Osteoblast (primary cell): ENCODE data around the gene SEMA3B. TPM values are rescaled to one million over a fixed set of nuclear protein-coding genes. Genes with fewer than 3 reads are reported as not detected.
"Not testable (repeated sequence)": the region's sequence is repeated elsewhere in the genome, so short reads cannot be mapped to it uniquely, and the experiment has no call there.

Source experiments
- DNase-seq: peaks from one replicate; pipeline ENCODE4 v3.0.0; 2011; ENCODE audit warnings: low spot score, mixed read lengths; ENCODE audit not compliant: insufficient read length; ENCODE audit errors: missing footprints
- H2AFZ ChIP-seq: 2 replicates; pipeline ENCODE4 v1.6.0; 2011; ENCODE audit warnings: mild to moderate bottlenecking, low read length
- H3K27ac ChIP-seq: 2 replicates; pipeline ENCODE4 v1.5.1; 2011; ENCODE audit warnings: mild to moderate bottlenecking, low read depth, low read length, moderate library complexity
- H3K27me3 ChIP-seq: 2 replicates; pipeline ENCODE4 v1.6.0; 2012; ENCODE audit warnings: mild to moderate bottlenecking, control low read depth, inconsistent platforms, low read length, moderate library complexity; ENCODE audit not compliant: insufficient read depth
- H3K36me3 ChIP-seq: 2 replicates; pipeline ENCODE4 v1.5.1; 2011; ENCODE audit warnings: mild to moderate bottlenecking, low read length, control low read depth, moderate library complexity; ENCODE audit not compliant: insufficient read depth
- H3K4me1 ChIP-seq: 2 replicates; pipeline ENCODE4 v1.5.1; 2011; ENCODE audit warnings: mild to moderate bottlenecking, low read length, control low read depth, moderate library complexity; ENCODE audit not compliant: insufficient read depth
- H3K4me2 ChIP-seq: 2 replicates; pipeline ENCODE4 v1.6.0; 2011; ENCODE audit warnings: mild to moderate bottlenecking, low read length; ENCODE audit not compliant: insufficient read depth
- H3K4me3 ChIP-seq: fragments of 200-600 bp; sonication (generic); 3 replicates; pipeline ENCODE4 v1.5.1; 2012; ENCODE audit warnings: mild to moderate bottlenecking, low read length, inconsistent platforms; ENCODE audit not compliant: insufficient read depth
- H3K79me2 ChIP-seq: 2 replicates; pipeline ENCODE4 v1.6.0; 2012; ENCODE audit warnings: mild to moderate bottlenecking, low read length, control low read depth, inconsistent platforms; ENCODE audit not compliant: insufficient read depth
- H3K9me3 ChIP-seq: 2 replicates; pipeline ENCODE4 v1.5.1; 2011; ENCODE audit warnings: low read depth, low read length, control low read depth
- H4K20me1 ChIP-seq: 2 replicates; pipeline ENCODE4 v1.6.0; 2012; ENCODE audit warnings: mild to moderate bottlenecking, low read length, control low read depth; ENCODE audit not compliant: insufficient read depth
- CTCF ChIP-seq: IDR thresholded peaks from 2 replicates; pipeline ENCODE4 v1.5.1; 2011; ENCODE audit warnings: mild to moderate bottlenecking, low read depth, low read length, moderate library complexity; ENCODE audit errors: extremely low read depth
- total RNA-seq: library from RNA; depleted of rRNA; stranded (reverse); fragments of >200 nt; gene quantifications from 2 replicates; pipeline ENCODE4 v1.2.3, GENCODE V29; 2012

The SEMA3B gene
- total RNA-seq, 1 donor: 10.1 TPM

DNA sequence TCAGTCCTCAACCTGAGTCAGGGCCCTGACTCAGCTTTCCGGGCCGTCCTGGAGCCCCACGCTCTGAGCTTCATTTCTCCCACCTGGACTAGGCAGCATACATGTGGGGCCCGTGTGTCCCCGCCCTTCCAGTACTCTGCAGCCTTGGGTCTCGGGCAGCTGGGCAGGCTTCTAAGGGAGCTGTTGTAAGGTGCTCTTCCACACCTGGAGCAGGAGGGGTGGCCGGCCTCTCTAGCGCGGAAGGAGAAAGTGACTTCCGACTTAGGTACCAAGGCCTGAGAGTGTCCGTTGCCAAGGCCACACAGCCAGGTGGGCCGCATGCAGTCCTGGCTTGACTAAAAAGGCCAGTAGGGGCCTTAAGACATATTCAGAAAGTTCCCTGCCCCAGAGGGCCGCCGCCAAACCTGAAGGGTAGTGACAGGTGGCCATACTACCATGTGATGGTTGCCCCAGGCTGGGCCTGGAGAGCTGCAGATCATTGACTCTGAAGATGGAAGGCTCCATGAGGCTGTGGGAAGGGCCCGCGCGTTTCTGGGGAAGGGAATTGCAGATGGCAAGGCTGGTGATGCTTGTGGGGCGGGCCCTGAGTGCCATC, 9.4 kb upstream of the SEMA3B start:
- H3K4me3 ChIP-seq: no peak overlapping the region

GRCh38 chr3:50260027-50260941, 8.7 kb upstream of the SEMA3B start:
- no peak overlapping the region for H2AFZ ChIP-seq
- H3K27me3 ChIP-seq: no peaks in the 10 kb centered on the region
- DNase-seq: peak; percentile 100
- H3K79me2 ChIP-seq: peaks cover 25% of the 10 kb centered on the region
- H3K9me3 ChIP-seq: no peaks in the 10 kb centered on the region
- peaks cover 29% of the 10 kb centered on the region for H3K4me1 ChIP-seq
- H3K4me3 ChIP-seq: peak overlapping the region; percentile 66
- peak overlapping the region; percentile 65 for H3K27ac ChIP-seq
- peak overlapping the region; percentile 85 for H3K4me2 ChIP-seq
- H3K36me3 ChIP-seq: peaks cover 39% of the 10 kb centered on the region
- peak; percentile 75 for TF ChIP-seq CTCF
- H4K20me1 ChIP-seq: peaks cover 16% of the 10 kb centered on the region

More for the DNA sequence above, 9.4 kb upstream of the SEMA3B start:
- peak overlapping the region; percentile 85 for H3K4me2 ChIP-seq
- no peak overlapping the region for H2AFZ ChIP-seq
- H3K9me3 ChIP-seq: no peaks in the 10 kb centered on the region
- H3K4me1 ChIP-seq: peaks cover 29% of the 10 kb centered on the region
- H3K27me3 ChIP-seq: no peaks in the 10 kb centered on the region
- peaks cover 45% of the 10 kb centered on the region for H3K36me3 ChIP-seq
- no peak for TF ChIP-seq CTCF
- H4K20me1 ChIP-seq: peaks cover 23% of the 10 kb centered on the region
- H3K79me2 ChIP-seq: peaks cover 33% of the 10 kb centered on the region
- DNase-seq: peak; percentile 88
- H3K27ac ChIP-seq: peak overlapping the region; percentile 65

- no peak for TF ChIP-seq CTCF
- Histone ChIP-seq H3K4me1 (peaks cover 30% of the 10 kb centered on the region), H3K27ac (peak overlapping the region; percentile 65)
Measured at GRCh38 chr3:50260942-50261441, 8.0 kb upstream of the SEMA3B start.

DNA sequence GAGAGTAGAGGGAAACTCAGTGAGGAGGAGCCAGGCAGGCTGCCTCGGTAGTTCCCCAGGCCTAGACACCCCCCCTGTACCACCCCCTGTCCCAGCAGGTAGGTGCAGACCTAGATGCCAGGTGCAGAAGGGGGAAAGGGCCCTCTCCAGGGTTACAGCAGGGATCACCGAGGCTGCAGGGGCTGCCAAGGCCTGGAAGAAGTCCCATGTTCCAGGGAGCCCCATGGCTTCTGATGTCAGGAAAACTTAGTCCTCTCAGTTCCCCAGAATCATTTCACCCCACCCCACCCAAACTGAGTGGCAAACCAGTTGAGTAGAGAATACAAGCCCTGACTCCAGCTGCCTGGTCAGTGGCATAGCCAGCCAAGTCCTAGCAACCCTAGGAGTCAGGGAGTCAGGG, 7.4 kb upstream of the SEMA3B start:
- no peaks in the 10 kb centered on the region for H3K9me3 ChIP-seq
- no peak for TF ChIP-seq CTCF
- peaks cover 30% of the 10 kb centered on the region for H3K36me3 ChIP-seq
- H3K27me3 ChIP-seq: no peaks in the 10 kb centered on the region
- no peak for DNase-seq
- no peak overlapping the region for H3K4me3 ChIP-seq
- H3K4me1 ChIP-seq: peaks cover 30% of the 10 kb centered on the region
- H4K20me1 ChIP-seq: peaks cover 8% of the 10 kb centered on the region
- no peak overlapping the region for H3K27ac ChIP-seq
- H2AFZ ChIP-seq: no peak overlapping the region
- H3K4me2 ChIP-seq: peak overlapping the region; percentile 85
- H3K79me2 ChIP-seq: peaks cover 16% of the 10 kb centered on the region

More at GRCh38 chr3:50260942-50261441, 8.0 kb upstream of the SEMA3B start:
- Histone ChIP-seq H4K20me1 (peaks cover 13% of the 10 kb centered on the region), H3K4me3 (peak overlapping the region; percentile 66), H3K36me3 (peaks cover 35% of the 10 kb centered on the region), H2AFZ (no peak overlapping the region), H3K27me3 (no peaks in the 10 kb centered on the region), H3K4me2 (peak overlapping the region; percentile 85), H3K9me3 (no peaks in the 10 kb centered on the region), H3K79me2 (peaks cover 21% of the 10 kb centered on the region)
- peak; percentile 88 for DNase-seq

- not testable (repeated sequence) for DNase-seq, H3K79me2 ChIP-seq
Measured at GRCh38 chr3:50262200-50262599, 6.7 kb upstream of the SEMA3B start.

More at GRCh38 chr3:50262200-50262599, 6.7 kb upstream of the SEMA3B start:
- H4K20me1 ChIP-seq, H3K4me2 ChIP-seq, H2AFZ ChIP-seq, H3K27me3 ChIP-seq, H3K27ac ChIP-seq, H3K4me3 ChIP-seq, H3K9me3 ChIP-seq: not testable (repeated sequence)
- H3K36me3 ChIP-seq: peaks cover 23% of the 10 kb centered on the region
- H3K4me1 ChIP-seq: peaks cover 30% of the 10 kb centered on the region
